ENCODE results near the gene TRIM40. TPM values are rescaled to one million over a fixed set of nuclear protein-coding genes. Genes with fewer than 3 reads are reported as not detected.

The TRIM40 gene
- total and polyA plus RNA-seq, 2 of the 13 experiments (the other 11 are each of a cell fraction or from before 2014, with no cell fraction given), result 0.58 TPM; not detected in 1

GRCh38 chr6:30102970-30103871 lies 32.7 kb upstream of the TRIM40 start (continued):
- TF ChIP-seq HMGXB3 (CRISPR knock-in tag; IDR thresholded peaks at IDR 0.05; ENCODE audit: borderline replicate concordance) (peak; percentile 85; the same call in 1 of the 2 replicates), PRDM4 (CRISPR knock-in tag; IDR thresholded peaks at IDR 0.05; ENCODE audit: borderline replicate concordance) (no peak), ZFX (CRISPR knock-in tag; IDR thresholded peaks at IDR 0.05; ENCODE audit: low read depth) (peak; percentile 34; the same call in 1 of the 2 replicates), ZNF572 (CRISPR knock-in tag; IDR thresholded peaks at IDR 0.05) (no peak), ZBTB7B (CRISPR knock-in tag; IDR thresholded peaks at IDR 0.05) (peak; percentile 48; the same call in 1 of the 2 replicates), ZNF17 (CRISPR knock-in tag; IDR thresholded peaks at IDR 0.05) (no peak), TCF7 (IDR thresholded peaks at IDR 0.05; ENCODE audit: low read depth) (no peak), NR2C2 (CRISPR knock-in tag; IDR thresholded peaks at IDR 0.05; ENCODE audit: borderline replicate concordance) (peak; percentile 31; the same call in 1 of the 2 replicates), SAP130 (CRISPR knock-in tag; IDR thresholded peaks at IDR 0.05; ENCODE audit: low read depth) (peak; percentile 81), ZBTB38 (CRISPR knock-in tag; IDR thresholded peaks at IDR 0.05) (peak; percentile 79), TRIM24 (CRISPR knock-in tag; IDR thresholded peaks at IDR 0.05) (no peak), BORCS8-MEF2B (CRISPR knock-in tag; IDR thresholded peaks at IDR 0.05) (peak; percentile 25; the same call in 1 of the 2 replicates), ZSCAN9 (CRISPR knock-in tag; IDR thresholded peaks at IDR 0.05; ENCODE audit: borderline replicate concordance) (0 out of 2 replicates have a peak, but pooled peaks have one; percentile 68), CSRNP1 (CRISPR knock-in tag; IDR thresholded peaks at IDR 0.05) (no peak; the same call in 1 of the 2 replicates), ZBTB39 (CRISPR knock-in tag; IDR thresholded peaks at IDR 0.05) (no peak), PREB (CRISPR knock-in tag; IDR thresholded peaks at IDR 0.05) (no peak)

All from HepG2 (cell line).